Measurements from ENCODE around the gene EFNA5.
A peak's percentile ranks its signal among the peaks of the same experiment; 100 is the strongest.
"Not testable (repeated sequence)": the region's sequence is repeated elsewhere in the genome, so short reads cannot be mapped to it uniquely, and the experiment has no call there.

Gene EFNA5

DNA sequence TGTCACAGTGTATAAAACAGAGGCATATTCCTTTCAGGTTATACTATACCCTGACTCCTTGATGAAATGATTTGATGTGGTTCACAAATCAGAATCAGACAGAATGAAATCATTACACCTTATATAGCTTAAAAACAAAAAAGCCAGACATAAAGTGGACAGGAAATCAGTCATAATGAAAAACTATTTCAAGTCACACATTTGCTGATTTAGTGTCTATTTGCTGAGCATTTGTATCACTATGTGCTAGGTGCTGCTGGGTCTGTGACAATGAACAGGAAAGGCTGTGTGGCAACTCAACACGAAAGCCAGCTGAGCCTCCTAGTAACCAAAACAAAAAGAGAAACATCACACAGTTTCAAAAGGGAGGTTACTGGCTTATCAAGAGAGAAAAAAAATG, 194.0 kb downstream of the EFNA5 start:
- DNase-seq: no peak

DNA sequence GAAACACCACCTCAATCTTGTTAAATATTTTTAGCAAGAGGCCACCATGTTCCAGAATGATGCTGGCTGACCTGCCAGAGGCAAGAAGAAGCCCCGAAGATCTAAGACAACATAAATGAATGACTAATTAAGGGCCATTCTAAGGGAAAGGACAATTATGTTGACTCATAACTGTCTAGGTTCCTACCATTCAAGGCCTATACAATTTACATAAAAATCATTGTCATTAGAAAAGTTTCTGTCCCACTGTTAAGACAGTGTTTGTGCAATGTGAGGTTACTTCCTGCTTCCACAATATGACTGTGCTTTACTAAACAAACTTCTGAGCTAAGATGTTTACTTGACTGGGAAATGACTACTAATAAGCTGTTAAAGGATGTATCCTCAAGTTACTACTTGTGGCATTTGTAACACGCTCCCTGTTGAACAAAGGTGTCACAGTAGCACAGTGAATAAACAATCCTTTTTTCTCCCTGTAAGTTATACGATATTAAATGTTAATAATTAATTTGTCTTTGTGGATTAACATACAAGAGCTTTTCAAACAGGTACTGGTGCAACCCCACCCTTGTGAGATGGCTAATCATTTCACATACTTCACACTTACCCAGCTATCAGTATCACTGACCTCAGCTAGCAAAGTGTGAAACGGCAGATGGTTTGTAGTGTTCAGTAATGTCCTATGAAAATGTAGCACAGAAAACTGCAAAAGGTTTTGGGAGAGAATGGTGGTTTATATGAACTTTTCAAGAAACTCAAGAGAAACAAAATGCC, 195.8 kb downstream of the EFNA5 start:
- no peak for DNase-seq

DNA sequence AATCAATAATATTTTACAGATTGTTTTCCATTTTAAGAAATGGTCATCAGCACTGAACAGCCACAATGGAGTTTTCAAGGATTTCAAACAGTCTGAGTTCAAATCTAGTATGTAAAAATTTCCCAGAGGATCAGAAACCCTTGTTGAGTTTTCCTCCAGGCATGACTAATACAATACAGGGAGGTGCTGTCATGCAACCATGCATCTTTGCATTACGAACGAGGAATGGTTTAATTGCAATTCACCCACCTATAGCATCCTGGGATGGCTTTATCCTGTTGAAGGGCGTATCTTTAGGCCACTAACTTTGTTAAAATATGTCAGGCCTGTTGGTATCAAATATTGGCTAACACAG, 196.4 kb downstream of the EFNA5 start:
- DNase-seq: no peak

DNA sequence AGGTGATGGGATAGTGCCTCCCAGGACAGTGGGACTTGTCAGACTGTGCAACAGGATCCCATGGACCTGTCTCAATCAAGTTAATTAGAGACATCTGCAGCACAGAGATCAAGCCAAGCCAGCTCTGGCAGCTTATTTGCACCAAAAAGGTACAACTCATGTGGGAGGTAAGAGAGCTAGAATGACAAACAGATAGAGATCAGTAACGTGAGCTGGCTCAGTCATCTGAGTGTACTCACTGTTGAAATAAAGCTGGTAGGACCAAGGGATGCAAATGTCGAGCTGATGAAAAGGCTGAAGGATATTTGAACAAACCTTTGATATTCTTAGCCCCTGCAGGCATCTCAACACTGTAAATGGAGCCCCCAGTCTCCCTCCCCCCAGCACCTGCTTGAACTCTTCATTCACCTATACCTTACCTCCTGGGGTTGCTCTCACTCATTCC, 198.1 kb downstream of the EFNA5 start:
- DNase-seq: peak; percentile 26

DNA sequence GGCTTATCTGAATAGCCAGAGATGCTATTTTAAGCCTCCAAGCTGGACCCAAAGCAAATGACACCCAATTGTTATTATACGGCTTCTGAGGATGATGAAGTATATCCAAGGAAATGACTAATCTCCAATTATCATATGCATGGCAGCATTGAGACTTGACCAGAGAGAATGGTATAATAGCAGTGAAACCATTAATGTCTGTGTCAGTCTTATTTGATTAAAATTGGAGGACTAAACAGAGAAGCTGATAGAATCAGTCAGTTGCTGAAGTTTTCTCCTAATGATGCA, 200.5 kb downstream of the EFNA5 start:
- DNase-seq: no peak

DNA sequence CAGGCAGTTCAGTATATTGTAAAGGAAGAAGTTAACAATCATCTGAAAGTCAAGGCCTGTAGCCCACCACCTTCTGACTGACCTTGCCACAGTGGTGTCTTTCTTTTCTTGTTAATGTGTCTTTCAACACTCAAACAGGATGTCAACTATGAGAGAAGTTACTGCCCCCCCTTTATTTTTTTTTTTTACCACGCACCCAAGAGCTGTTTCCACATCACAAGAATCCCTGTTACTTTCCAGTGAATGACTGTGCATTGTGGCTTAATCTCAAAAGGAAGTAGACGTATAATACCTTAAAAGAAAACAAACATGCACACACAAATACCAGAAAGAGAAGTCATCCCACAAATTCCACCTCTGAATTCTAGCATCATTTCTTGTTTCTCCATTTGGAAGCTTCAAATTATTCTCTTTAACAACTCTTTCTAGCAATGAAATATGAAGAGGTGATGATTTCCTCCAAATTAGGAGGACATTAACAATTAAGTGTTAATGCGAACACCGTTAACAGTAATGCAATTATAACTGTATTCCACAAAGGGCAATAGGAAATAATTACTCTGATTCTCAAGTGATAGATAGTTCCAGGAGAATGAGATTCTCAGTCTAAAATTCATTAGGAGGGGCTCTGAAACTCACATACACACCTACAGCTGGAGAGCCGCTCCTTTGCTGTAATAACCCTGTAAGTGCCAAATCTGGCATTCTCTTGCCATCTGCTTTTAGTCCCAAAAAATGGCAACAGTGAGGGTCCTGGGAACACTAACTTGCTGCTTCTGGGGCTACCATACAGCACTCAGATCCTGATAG, 201.0 kb downstream of the EFNA5 start:
- no peak for DNase-seq

DNA sequence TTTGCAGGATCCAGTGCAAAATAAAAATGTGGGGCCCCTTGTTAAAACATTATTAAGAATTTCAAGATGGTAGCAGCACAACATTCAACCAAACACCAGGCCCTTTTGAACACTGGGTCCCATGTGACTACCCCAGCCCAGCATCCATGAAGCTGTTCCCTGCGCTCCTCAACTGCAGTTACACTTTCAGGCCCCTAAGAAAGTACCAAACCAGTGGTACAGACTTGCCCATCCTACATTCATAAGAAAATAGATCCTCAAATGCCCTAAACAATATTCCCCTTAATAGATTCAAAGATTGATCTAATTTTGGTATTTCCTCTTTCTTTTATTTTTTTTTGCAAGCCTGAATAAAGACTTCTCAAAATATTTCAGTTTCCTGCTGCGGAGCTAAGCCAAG, 201.7 kb downstream of the EFNA5 start:
- no peak for DNase-seq

DNA sequence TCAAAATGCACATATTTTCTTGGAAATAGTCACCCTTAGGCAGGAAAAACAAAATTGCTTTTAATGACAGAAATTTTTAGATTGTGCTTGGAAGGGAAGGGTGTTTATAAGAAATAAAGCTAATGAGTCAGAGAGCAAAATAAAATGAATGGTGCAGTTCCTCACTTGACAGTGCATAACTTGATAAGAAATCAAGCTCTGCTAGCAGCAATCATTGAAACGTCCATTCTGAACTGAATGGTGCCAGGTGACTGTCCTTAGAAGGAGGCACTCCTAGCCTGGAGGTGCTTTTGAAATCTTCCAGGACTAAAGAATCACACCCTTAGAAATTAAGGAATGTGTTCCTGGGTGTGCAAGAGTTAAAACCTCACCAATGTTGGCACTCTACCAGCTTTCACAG, 202.5 kb downstream of the EFNA5 start:
- no peak for DNase-seq

DNA sequence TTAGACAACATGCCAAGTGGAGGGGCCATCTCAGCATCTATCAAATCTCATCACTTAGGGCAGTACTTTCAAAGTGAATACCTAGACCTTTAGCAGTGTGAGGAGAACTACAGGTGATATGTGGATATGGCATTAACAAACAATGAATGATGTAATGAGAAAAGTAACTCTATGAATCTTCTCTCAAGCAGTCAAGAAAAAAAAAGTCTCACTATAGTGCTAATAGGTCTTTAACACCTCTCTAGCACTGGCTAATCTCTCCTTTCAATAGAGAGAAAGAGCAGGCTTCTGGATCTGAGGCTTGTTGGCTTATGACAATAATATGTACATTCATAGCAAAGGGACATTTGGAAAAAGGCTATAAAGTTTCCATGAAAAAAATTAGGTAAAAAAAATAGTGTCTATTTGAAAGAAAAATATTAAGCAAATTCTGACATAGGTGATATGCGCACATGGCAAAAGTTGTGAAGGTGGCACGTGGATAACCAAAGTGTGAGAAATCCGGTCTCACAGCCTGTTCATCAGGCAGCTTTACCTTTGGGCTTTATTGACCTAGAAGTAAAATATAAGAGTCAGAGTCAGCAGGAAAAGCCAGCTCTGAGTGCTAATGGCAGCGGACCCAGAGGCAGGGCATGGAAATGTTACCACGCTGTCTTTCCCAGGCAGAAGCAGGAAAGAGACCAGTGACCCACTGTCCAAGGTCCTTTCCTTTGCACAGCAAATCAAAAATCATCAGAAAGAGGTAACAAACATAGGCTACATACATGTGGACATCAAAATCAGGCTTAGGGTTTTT, 203.4 kb downstream of the EFNA5 start:
- DNase-seq: no peak

DNA sequence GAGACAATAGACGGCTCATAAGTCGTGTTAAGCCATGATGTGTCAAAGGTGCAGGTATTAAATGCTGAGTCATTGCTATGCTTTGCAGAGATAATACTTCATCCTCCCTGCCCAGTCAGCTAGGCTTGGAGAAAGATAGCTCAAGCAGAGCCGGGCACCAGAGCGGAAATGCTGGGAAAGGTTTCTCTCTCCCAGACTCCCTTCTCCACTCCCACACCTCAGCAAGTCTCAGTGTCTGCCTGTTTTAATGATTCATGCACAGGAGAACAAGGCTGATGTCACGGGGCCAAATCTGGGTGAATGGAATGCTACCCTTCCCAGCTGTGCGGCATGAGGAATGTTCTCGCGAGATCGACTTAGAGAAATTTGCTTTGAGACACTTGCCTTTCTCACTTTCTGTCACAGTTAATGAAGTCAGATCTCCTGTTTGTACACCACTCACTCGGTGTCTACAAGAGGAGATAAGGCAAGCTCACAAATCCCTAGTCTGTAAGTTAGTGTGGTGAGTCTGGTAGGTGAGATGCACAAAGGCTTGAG, 204.4 kb downstream of the EFNA5 start:
- no peak for DNase-seq

DNA sequence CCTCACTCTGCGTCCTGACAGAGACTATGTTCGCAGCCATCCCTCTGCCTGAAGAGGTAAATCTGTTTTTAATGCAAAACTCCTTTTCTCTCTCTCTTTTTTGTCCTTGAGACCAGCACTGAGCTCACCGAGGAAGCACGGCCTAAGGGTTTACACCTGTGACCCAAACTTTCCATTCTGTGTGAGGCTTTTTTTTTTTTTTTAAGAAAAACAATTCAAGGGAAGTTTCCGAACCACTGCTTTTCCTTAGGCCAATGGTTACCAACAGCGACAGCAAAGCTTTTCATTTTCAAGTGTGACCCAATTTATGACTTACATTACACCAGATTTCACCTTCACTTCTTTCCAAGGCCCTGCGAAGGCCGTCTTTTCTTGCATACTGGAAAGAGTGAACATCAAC, 205.9 kb downstream of the EFNA5 start:
- no peak for DNase-seq

DNA sequence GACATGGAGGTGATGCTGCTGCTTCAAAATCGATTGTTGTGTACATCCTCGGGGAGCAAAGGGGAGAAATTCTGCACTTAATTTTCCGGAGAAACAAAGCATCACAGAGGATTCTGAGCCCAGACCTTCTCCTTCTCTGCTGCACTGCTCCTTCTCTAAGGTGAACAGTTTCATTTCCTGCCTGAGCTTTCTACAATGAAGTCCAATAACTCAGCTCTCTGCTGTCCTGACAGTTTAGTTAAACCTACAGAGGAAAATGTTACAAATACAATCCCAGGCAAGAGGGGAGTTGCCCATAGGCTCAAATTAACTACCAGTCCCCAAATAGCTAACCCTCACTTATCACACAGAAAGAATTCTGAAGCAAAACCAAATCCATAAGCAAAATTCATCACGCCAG, 206.3 kb downstream of the EFNA5 start:
- no peak for DNase-seq

DNA sequence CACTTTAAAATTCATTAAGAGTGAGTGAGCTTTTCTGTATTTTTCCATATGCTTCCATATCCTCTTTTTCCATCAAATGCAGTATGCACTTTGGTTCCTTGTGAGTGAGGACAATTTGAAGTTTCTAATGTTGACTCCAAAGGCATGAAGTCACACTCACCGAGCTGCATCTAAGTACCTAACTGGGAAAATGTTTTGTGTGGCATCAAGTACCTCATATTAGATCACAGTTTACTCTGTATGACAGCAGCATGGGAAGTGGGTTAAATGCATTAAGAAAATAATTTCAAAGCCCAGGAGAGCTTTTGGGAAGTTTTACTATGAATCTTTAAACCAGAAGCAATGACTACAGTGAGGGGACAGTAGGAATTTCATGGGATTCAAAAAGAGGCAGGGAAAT, 207.0 kb downstream of the EFNA5 start:
- DNase-seq: no peak

DNA sequence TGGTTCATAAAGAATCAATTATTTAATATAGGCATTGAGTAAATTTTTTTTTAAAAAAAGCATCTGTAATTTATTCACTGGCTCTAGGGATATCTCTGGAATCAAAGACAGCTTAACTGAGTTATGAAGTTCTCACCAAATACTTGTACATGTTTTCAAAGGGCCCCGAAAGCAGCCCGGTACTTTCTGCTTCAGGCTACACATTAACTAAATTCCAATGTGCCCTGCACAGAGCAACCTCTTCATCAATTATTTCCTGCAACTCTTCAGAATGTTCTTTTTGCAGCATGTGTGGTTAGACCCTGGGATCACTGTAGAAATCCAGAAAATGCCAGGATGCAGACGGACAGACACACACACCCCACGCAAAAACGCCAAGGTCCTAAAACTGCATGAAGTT, 209.0 kb downstream of the EFNA5 start:
- DNase-seq: no peak

DNA sequence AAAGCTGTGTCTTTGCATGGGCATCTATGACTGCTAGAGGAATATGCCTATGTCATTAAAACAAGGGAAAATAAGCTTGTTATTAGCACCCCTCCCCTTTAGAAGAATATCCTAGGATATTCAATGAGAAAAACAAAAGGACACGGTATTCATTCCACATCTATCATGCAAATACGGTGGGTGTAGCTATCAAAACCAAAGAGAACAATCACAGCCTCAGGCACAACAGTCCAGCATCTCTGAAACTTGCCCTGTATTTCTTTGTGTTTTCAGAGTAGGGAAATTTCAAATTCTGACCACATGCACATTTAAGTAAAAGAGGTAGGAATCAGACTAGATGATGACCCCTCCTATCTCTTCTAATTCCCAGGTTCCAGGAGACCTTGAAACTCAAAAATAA, 209.9 kb downstream of the EFNA5 start:
- no peak for DNase-seq

DNA sequence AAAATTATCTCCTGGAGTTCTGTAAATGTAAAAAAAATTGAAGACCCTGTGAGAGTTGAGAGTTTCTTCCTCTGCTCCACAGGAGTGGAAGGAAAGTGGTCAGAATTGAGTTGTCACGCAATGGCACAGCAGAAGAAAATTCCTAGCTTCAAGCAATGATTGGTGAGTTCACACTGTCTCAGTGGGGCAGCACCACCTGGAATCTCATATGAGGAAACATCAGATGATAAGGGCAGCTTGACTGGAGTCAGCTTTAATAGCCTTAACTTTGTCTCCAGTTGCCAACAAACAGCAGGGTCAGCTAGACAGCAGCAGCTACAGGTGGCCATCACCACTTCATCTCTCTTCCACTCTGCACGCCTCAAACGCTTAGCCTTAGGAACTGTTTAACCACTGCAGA, 211.1 kb downstream of the EFNA5 start:
- DNase-seq: no peak

DNA sequence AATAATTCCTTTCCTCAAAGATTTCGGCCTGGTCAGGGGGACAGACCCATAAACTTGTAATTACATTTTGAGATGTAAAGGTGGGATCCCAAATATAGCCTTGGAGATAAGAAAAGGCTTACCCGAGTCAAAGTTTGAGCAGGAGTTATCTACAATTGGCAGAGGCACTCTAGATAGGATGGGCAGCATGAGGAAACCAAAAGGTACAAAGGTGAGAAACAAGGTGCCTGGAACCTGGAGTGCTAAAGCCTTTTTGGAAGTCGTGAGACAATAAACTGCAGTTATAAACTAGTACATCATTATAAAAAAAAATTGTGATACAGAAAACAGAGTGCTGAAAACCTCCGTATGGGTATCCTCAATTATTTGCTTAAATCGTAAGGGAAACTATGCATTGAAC, 212.4 kb downstream of the EFNA5 start:
- no peak for DNase-seq

DNA sequence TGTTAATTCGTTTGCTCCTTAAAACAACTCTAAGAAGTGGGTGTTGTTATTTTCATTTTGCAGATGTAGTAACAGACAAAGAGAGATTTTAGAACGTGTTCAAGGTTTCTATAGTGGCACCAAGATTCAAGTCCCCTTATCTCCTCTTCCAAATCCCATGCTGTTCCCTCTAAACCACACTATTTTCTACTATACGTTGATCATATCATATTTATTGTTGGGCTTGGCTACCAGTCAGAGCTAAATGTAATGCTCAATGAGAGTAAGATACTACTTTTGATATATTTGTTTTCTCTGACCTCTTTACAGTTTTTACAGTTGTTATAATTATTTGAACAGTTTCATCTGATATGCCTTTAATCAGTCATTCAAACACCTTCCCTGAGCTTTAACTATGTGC, 212.9 kb downstream of the EFNA5 start:
- DNase-seq: no peak

DNA sequence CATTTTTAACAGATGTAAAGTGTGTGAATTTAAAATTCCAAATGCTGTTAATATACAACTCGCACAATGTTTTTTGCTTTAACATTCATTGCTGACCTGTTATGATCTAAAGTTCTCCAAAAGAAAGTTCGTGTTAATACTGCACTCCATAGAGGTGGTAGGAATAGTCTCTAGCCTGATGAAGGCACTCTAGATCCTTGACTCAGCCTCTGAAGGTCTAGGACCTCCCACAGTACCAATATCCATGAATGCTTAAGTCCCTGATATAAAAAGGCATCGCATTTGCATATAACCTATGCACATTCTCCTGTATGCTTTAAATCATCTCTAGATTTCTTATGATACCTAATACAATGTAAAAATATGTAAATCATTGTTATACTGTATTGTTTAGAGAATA, 213.6 kb downstream of the EFNA5 start:
- no peak for DNase-seq

DNA sequence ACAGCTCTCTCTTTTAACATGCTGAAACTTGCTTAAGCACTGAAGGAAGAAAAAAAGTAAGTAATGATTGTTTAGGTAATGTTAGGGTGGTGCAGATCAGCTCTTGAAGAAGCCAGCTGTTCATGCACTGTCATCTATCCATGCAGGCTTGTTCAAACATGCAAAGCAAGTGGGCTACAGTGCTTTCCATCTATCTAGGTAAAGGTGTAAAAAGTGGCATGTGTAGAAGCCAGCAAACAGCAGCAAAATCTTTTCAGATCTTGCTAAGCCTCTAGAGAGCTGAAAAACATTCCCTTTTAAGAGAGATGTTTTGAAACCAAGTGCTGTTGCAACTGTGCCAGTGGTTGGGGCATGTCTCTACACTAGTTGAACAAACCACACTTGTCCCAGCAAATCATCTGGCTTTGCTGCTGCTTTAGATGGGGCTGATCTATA, 214.4 kb downstream of the EFNA5 start:
- DNase-seq: peak; percentile 61

DNA sequence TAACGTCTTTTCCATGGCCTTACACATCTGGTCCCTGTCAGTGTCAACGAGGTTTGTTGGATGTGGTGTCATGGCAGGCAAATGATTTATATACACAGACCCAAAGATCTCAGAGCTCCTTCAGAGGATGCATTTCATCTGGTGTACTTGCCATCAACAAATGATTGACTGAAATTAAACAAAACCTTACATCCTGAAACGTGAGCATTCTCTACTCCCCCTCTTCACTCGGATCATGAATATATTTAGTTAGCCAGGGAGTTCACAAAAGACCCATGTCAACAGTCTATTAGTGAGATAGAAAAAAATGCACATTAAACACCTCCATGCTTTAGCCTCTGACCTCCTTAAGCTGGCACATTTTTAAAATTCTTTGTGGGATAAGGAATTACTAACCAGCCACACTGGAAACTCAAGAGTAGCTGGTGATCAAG, 215.6 kb downstream of the EFNA5 start:
- no peak for DNase-seq

DNA sequence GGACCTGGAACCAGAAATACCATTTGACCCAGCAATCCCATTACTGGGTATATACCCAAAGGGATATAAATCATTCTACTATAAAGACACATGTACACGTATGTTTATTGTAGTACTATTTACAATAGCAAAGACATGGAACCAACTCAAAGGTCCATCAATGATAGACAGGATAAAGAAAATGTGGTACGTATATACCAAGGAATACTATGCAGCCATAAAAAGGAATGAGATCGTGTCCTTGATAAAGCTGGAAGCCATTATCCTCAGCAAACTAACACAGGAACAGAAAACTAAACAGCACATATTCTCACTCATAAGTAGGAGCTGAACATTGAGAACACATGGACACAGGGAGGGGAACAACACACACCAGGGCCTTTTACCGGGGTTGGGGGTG, 218.9 kb downstream of the EFNA5 start:
- not testable (repeated sequence) for DNase-seq

DNA sequence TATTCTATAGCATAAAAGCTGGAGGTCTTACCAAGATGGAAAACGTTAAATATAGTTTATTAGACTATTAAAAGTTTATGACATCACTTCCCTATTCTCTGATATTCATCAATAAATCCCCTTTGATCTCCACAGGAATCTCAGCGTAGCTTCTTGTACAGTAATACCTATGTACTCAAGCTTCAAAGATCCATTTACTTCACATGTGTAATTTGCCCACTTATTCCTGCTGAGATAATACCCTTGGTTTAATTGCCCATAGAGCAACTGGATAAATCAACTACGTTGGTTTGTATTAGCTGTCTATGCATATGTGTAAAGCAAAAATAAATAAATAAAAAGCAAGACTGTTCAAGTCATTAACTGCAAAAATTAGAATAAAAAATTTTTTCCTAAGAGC, 219.7 kb downstream of the EFNA5 start:
- DNase-seq: no peak

DNA sequence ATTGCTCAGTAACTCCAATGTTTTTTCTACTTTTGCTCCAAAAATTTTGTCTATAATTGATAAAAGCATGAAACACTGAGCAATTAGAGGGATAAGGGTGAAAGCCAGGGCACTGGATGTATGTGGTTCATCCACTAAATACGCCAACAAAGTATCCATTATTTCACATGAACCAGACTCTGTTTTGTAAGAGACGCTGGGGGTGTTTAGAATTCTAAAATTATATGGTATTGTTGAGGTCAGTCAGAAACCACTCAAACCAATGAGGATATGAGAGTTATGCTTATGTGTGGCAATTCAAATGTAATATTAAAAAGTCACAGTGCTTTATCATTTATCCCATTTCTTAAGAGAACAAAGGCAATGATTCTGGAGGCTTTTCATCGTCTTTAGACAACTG, 220.2 kb downstream of the EFNA5 start:
- no peak for DNase-seq
